WI38 (cell line): ENCODE data around the gene DLEU7.

ENCODE experiments used
- H3K4me3 ChIP-seq: 2 replicates; pipeline ENCODE4 v1.5.1; 2011; ENCODE audit warnings: low read depth, mild to moderate bottlenecking, control low read depth, low read length
- TF ChIP-seq, protein P1 (sequence below): IDR thresholded peaks from 2 replicates; pipeline ENCODE4 v1.5.1; 2012; ENCODE audit warnings: low read depth, mild to moderate bottlenecking, control low read depth, low read length

Gene DLEU7

GRCh38 chr13:50831512-50831911 lies 12.0 kb downstream of the DLEU7 start:
- TF ChIP-seq, protein P1, sequence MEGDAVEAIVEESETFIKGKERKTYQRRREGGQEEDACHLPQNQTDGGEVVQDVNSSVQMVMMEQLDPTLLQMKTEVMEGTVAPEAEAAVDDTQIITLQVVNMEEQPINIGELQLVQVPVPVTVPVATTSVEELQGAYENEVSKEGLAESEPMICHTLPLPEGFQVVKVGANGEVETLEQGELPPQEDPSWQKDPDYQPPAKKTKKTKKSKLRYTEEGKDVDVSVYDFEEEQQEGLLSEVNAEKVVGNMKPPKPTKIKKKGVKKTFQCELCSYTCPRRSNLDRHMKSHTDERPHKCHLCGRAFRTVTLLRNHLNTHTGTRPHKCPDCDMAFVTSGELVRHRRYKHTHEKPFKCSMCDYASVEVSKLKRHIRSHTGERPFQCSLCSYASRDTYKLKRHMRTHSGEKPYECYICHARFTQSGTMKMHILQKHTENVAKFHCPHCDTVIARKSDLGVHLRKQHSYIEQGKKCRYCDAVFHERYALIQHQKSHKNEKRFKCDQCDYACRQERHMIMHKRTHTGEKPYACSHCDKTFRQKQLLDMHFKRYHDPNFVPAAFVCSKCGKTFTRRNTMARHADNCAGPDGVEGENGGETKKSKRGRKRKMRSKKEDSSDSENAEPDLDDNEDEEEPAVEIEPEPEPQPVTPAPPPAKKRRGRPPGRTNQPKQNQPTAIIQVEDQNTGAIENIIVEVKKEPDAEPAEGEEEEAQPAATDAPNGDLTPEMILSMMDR: no peak
- no peak overlapping the region for H3K4me3 ChIP-seq

GRCh38 chr13:50829896-50830295 lies 13.6 kb downstream of the DLEU7 start:
- TF ChIP-seq, protein P1: no peak

GRCh38 chr13:50829226-50829625 lies 14.3 kb downstream of the DLEU7 start:
- H3K4me3 ChIP-seq: no peak overlapping the region
- TF ChIP-seq, protein P1: no peak

More at GRCh38 chr13:50829896-50830295, 13.6 kb downstream of the DLEU7 start:
- no peak overlapping the region for H3K4me3 ChIP-seq

DNA sequence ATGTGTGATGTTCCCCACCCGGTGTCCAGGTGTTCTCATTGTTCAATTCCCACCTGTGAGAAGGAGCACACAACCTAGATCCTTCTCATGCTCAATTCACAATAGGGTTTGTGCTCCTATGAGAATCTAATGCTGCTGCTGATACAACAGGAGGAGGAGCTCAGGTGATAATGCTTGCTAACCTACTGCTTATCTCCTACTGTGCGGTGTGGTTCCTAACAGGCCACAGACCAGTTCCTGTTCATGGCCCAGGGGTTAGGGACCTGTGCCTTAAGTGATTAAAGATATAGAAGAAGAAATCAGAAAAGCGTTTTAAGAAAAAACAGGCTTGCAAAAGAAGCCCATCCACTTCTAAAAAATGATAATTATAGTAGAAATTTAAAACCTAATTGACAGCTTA lies 17.5 kb downstream of the DLEU7 start:
- H3K4me3 ChIP-seq: no peak overlapping the region
- TF ChIP-seq, protein P1: no peak

DNA sequence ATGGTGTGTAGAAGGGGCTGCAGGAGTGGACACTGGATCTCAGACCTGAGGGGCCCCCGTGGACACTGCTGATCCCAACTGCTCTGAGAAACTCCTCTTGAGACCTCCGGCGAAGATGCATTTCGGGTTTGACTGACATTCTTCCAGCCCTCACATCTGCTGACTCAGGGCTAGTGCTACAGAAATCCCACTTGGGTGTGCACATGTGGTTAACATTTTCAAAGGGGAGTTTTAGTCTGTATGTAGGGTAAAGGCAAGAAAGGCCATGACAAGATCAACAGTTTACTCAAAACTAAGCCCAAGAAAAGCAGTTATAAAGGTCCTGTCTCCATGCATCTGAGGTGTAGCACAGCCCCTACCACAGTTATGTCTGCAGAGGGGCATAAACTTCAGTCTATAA lies 31.2 kb downstream of the DLEU7 start:
- TF ChIP-seq, protein P1: no peak

GRCh38 chr13:50810998-50811397 lies 32.5 kb downstream of the DLEU7 start:
- TF ChIP-seq, protein P1: no peak
- no peak overlapping the region for H3K4me3 ChIP-seq

More for the DNA sequence above, 31.2 kb downstream of the DLEU7 start:
- no peak overlapping the region for H3K4me3 ChIP-seq

GRCh38 chr13:50810468-50810867 lies 33.0 kb downstream of the DLEU7 start:
- TF ChIP-seq, protein P1: no peak
- H3K4me3 ChIP-seq: no peak overlapping the region
